Measurements from ENCODE around the gene OGT.

DNA sequence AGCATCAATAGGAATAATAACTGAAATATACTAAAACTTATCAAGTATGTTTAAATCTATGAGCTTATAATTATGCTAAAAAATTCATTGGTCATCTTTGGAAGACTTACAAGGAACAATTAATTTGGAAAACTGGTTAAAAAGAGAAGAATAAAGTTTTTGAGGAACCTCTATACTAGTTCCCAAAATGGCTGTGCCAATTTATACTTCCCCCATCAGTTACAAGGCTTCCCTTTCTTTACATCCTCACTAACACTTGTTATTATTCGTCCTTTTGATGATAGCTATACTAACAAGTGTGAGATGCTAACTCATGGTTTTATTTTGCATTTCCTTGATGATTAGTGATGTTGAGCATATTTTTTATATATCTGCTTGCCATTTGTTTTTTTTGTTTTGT, 17.1 kb downstream of the OGT start:
- TF ChIP-seq CTCF (conservative IDR thresholded peaks at IDR 0.05) (no peak), ZFX (IDR thresholded peaks at IDR 0.05) (no peak)

Measured in C4-2B (cell line).